ENCODE measurements around the gene CEP162.

GRCh38 chr6:84224251-84224650, 3.2 kb downstream of the CEP162 start:
- no peak for TF ChIP-seq CTCF (conservative IDR thresholded peaks at IDR 0.05; ENCODE audit: low read depth in 2 of 2)
- no peak for TF ChIP-seq ZNF331 (CRISPR knock-in tag; IDR thresholded peaks at IDR 0.05; ENCODE audit: low read depth)
